A673 (cell line): ENCODE results near the gene HDAC4. TPM values are rescaled to one million over a fixed set of nuclear protein-coding genes. Genes with fewer than 3 reads are reported as not detected.

Experiments used
- BruUV-seq: library from RNA; stranded (reverse); fragments of 400-500 nt; replicated peaks from 2 replicates; lab custom pipeline; 2021; lab: Mats Ljungman, UMichigan
- CTCF ChIA-PET: fragments of 300-600 bp; sonication (Branson Sonifier 250); formaldehyde crosslinking; loops from one replicate; lab custom pipeline; 2022; ENCODE audit warnings: antibody characterized with exemption; lab: Charles Lee
- POLR2A ChIA-PET: fragments of 300-600 bp; sonication (Branson Sonifier 250); formaldehyde crosslinking; loops from one replicate; lab custom pipeline; 2022; ENCODE audit warnings: antibody characterized with exemption; ENCODE audit not compliant: low non-redundant PET; lab: Charles Lee
- DNase-seq: peaks from one replicate; pipeline ENCODE4 v3.0.0-alpha.2; 2015; ENCODE audit warnings: low spot score
- H3K27ac ChIP-seq: fragments of 200-600 bp; sonication (generic); 2 replicates; pipeline ENCODE4 v1.5.1; 2016; ENCODE audit warnings: mixed run types, low read depth, mild to moderate bottlenecking, mixed read lengths, antibody characterized with exemption, low read length; ENCODE audit not compliant: poor library complexity, severe bottlenecking
- H3K27me3 ChIP-seq: fragments of 200-600 bp; sonication (generic); replicated peaks from 2 replicates; pipeline ENCODE4 v1.6.1; 2017; ENCODE audit warnings: mixed run types, low read depth, mild to moderate bottlenecking, mixed read lengths, antibody characterized with exemption, low read length; ENCODE audit not compliant: insufficient read depth, poor library complexity
- H3K36me3 ChIP-seq: fragments of 200-600 bp; sonication (generic); 2 replicates; pipeline ENCODE4 v1.6.1; 2016; ENCODE audit warnings: mixed run types, mild to moderate bottlenecking, mixed read lengths, antibody characterized with exemption, low read length; ENCODE audit not compliant: insufficient read depth, poor library complexity, severe bottlenecking
- H3K4me1 ChIP-seq: fragments of 200-600 bp; sonication (generic); 2 replicates; pipeline ENCODE4 v1.6.1; 2017; ENCODE audit warnings: mixed run types, mild to moderate bottlenecking, mixed read lengths, antibody characterized with exemption, low read length; ENCODE audit not compliant: insufficient read depth, poor library complexity, severe bottlenecking
- H3K4me3 ChIP-seq: fragments of 200-600 bp; sonication (generic); 2 replicates; pipeline ENCODE4 v1.5.1; 2016; ENCODE audit warnings: low read depth, mixed run types, mild to moderate bottlenecking, mixed read lengths, low read length; ENCODE audit not compliant: poor library complexity, severe bottlenecking
- H3K9me3 ChIP-seq: fragments of 200-600 bp; sonication (generic); 2 replicates; pipeline ENCODE4 v1.6.1; 2016; ENCODE audit warnings: mixed run types, low read depth, mild to moderate bottlenecking, mixed read lengths, antibody characterized with exemption, low read length; ENCODE audit not compliant: poor library complexity, severe bottlenecking
- EZH2 ChIP-seq: fragments of 200-600 bp; sonication (generic); IDR thresholded peaks from 2 replicates; pipeline ENCODE4 v1.6.1; 2017; ENCODE audit warnings: borderline replicate concordance, low read depth, mild to moderate bottlenecking, mixed read lengths, antibody characterized with exemption, low read length; ENCODE audit not compliant: poor library complexity, severe bottlenecking
- intact Hi-C: fragments of 100-400 bp; cut with micrococcal nuclease; formaldehyde crosslinking; loops from one replicate; pipeline ENCODE4 v1.10.0; 2022; ENCODE audit not compliant: unreplicated experiment
- total RNA-seq: library from RNA; stranded (reverse); gene quantifications from 2 replicates; pipeline ENCODE4 v1.2.3, GENCODE V29; 2021
- TF ChIP-seq, protein P1 (sequence below): fragments of 300-800, 200-600 bp; sonication (generic); conservative IDR thresholded peaks from 2 replicates; pipeline ENCODE4 v1.5.1; 2017; ENCODE audit warnings: low read depth, mild to moderate bottlenecking, antibody characterized with exemption, low read length, moderate library complexity, mixed read lengths

The HDAC4 gene
- total RNA-seq, 1 experiment from 2014 or later, result 40.0 TPM

DNA sequence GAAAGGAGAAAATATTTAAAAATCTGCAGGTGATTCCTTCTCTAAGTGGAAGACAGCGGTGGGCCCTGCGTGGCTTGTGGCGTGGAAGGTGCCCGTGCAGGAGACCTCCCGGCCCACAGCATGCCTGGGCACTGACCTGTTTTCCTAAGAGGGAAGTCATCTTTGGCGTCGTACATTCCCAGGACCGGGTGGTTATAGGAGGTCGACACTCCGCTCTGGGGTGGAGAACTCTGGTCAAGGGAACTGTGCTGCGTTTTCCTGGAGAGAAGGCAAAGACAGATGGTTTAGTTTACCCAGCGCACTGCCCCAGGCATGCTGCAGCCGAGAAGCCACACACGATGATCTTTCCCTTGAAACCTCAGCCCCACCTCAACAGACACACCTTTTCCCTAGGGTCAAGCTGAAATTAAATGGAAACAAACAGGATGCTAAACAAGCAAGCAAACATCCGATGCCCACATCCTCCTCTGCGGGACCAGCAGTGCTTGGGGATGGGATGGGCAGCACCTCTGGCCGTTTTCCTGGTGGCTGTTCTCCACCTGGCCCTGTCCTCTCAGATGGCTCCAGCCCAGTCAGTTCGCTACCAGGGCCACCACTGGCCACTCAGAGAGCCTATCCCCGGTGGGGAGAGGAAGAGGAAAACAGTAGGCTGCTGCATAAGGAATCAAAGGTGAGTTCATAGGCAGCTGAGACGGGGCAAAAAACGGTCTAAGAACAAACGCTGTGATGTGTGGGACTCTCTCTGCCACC lies 244.1 kb downstream of the HDAC4 start:
- Histone ChIP-seq H3K9me3 (no peaks in the 10 kb centered on the region), H3K36me3 (peaks cover 4% of the 10 kb centered on the region), H3K27ac (no peak overlapping the region), H3K4me3 (no peak overlapping the region), H3K27me3 (no peaks in the 10 kb centered on the region), H3K4me1 (no peaks in the 10 kb centered on the region)
- CTCF ChIA-PET, result no interaction called here
- POLR2A ChIA-PET, result no interaction called here
- intact Hi-C loops, result no loop called here
- TF ChIP-seq, protein P1, sequence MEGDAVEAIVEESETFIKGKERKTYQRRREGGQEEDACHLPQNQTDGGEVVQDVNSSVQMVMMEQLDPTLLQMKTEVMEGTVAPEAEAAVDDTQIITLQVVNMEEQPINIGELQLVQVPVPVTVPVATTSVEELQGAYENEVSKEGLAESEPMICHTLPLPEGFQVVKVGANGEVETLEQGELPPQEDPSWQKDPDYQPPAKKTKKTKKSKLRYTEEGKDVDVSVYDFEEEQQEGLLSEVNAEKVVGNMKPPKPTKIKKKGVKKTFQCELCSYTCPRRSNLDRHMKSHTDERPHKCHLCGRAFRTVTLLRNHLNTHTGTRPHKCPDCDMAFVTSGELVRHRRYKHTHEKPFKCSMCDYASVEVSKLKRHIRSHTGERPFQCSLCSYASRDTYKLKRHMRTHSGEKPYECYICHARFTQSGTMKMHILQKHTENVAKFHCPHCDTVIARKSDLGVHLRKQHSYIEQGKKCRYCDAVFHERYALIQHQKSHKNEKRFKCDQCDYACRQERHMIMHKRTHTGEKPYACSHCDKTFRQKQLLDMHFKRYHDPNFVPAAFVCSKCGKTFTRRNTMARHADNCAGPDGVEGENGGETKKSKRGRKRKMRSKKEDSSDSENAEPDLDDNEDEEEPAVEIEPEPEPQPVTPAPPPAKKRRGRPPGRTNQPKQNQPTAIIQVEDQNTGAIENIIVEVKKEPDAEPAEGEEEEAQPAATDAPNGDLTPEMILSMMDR, result no peak
- no peak for TF ChIP-seq EZH2
- no TSS peak for BruUV-seq
- DNase-seq, result no peak

DNA sequence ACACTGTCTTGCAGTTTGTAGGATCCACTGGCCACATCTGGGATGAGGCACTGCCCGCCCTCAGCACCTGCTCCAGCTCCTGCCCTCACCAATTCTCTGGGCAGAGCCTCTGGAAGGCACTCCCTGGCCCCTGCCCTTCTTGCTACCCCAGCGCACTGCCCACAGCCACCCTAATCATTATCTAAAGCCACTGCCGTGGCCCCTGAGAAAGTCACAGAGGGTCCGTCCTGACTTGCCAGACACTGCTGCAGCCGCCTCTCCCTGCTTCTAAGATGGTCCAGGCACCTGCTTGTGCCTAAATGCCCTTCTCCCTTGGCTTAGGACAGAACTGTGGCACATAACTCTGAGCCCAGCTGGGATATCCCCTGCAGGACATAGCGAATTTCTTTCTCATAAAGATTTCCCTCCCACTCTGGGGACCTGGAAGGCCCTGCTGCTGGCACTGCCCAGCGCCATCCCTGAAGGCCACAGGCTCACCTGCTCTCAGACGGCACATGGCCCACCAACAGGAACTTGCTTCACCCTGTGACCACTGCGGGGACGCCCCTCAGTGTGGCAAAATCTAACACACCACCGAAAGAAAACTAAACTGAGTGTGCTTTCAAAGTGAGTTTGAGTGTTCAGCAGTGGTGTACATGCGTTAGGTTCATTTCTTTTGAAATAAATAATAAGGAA lies 244.9 kb downstream of the HDAC4 start:
- POLR2A ChIA-PET, result no interaction called here
- intact Hi-C loops, result no loop called here
- CTCF ChIA-PET, result no interaction called here
- H3K36me3 ChIP-seq, result peaks cover 4% of the 10 kb centered on the region
- no peaks in the 10 kb centered on the region for H3K9me3 ChIP-seq
- no peak overlapping the region for H3K27ac ChIP-seq
- TF ChIP-seq EZH2, result no peak
- TF ChIP-seq, protein P1, result no peak
- DNase-seq, result no peak
- H3K27me3 ChIP-seq, result no peaks in the 10 kb centered on the region
- BruUV-seq, result no TSS peak
- H3K4me3 ChIP-seq, result no peak overlapping the region
- no peaks in the 10 kb centered on the region for H3K4me1 ChIP-seq

DNA sequence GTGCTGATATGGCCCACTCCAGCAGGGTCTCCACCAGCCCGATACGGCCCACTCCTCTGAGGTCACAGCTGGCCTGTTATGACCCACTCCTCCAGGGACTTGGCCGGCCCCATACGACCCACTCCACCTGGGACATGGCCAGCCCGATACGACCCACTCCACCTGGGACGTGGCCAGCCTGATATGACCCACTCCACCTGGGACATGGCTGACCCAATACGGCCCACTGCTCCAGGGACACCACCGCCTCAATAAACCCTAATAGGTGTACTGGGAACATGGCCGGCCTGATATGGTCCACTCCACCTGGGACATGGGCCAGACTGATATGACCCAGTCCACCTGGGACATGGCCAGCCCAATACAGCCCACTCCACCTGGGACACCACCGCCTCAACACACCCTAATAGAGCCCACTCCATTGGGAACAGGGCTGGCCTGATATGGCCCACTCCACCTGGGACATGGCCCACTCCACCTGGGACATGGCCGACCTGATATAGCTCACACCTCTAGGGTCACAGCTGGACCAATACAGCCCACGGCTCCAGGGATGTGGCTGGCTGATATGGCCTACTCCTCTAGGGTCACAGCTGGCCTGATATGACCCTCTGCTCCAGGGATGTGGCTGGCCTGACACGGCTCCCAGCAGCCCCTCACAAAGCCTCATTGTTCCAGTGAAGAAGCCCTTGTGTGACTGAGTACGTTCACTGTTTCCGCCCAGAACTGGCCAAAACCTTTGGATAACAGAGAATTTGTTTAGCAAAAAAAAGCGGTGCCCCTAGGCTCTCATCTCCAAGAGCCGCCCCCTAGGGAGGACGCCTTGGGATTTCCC lies 245.6 kb downstream of the HDAC4 start:
- DNase-seq, result no peak
- Histone ChIP-seq H3K27me3 (no peaks in the 10 kb centered on the region), H3K27ac (no peak overlapping the region), H3K4me1 (no peaks in the 10 kb centered on the region), H3K4me3 (no peak overlapping the region), H3K36me3 (peaks cover 4% of the 10 kb centered on the region), H3K9me3 (no peaks in the 10 kb centered on the region)
- intact Hi-C loops, result no loop called here
- CTCF ChIA-PET, result no interaction called here
- POLR2A ChIA-PET, result no interaction called here
- no TSS peak for BruUV-seq
- no peak for TF ChIP-seq EZH2
- TF ChIP-seq, protein P1, result no peak
